LNCaP clone FGC (cell line): ENCODE measurements around the gene SF1.

ENCODE experiments used
- DNase-seq: peaks from one replicate; pipeline ENCODE4 v3.0.0-alpha.2; 2011; ENCODE audit warnings: low read depth
- H3K4me3 ChIP-seq: 2 replicates; pipeline ENCODE4 v1.5.1; 2011; ENCODE audit warnings: mild to moderate bottlenecking, low read depth, low read length, control low read depth
- CTCF ChIP-seq: IDR thresholded peaks from 2 replicates; pipeline ENCODE4 v1.5.1; 2012; ENCODE audit warnings: mild to moderate bottlenecking; ENCODE audit not compliant: control insufficient read depth, insufficient read depth; ENCODE audit errors: extremely low read depth

SF1 gene

GRCh38 chr11:64763526-64764039 lies 14.8 kb downstream of the SF1 start:
- no peak for TF ChIP-seq CTCF
- H3K4me3 ChIP-seq, result no peak overlapping the region
- DNase-seq, result no peak

- no peak for TF ChIP-seq CTCF
- no peak overlapping the region for H3K4me3 ChIP-seq
- no peak for DNase-seq
Observed at GRCh38 chr11:64762674-64763525, 15.4 kb downstream of the SF1 start.

DNA sequence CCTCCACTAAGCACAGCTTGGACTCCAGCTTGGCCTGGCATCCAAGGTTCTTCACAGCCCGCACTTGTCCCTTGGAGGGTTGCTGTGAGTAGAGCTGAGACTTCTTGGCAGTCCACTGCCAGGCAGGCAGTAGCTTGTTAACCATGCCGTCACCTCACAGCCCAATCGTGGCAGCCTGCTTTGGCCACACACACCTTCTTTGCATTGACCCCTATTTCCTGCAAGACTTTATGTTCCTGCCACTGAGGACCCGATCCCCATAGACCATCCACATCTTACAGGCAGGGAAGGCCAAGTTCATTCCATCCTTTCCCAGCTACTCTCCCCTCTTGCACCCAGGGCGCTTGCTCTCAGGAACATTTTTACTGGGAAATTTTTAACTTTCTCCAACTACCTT lies 16.1 kb downstream of the SF1 start:
- no peak overlapping the region for H3K4me3 ChIP-seq
- DNase-seq, result no peak
- no peak for TF ChIP-seq CTCF

GRCh38 chr11:64760759-64761420 lies 17.5 kb downstream of the SF1 start:
- no peak for TF ChIP-seq CTCF
- no peak overlapping the region for H3K4me3 ChIP-seq
- DNase-seq, result no peak

GRCh38 chr11:64759722-64760719 lies 18.3 kb downstream of the SF1 start, which contains the start of gene PYGM:
PYGM (minus strand) TSS chr11:64759974; CDS start chr11:64759898, 76 bp downstream.
- TF ChIP-seq CTCF, result no peak
- no peak within 1 kb of the TSS for H3K4me3 ChIP-seq
- no peak for DNase-seq

GRCh38 chr11:64759131-64759721 lies 19.1 kb downstream of the SF1 start:
- TF ChIP-seq CTCF, result no peak
- DNase-seq, result no peak
- no peak overlapping the region for H3K4me3 ChIP-seq
